LHCN-M2 (cell line): ENCODE results near the gene ZDHHC14. TPM values are rescaled to one million over a fixed set of nuclear protein-coding genes. Genes with fewer than 3 reads are reported as not detected.
A peak's percentile ranks its signal among the peaks of the same experiment; 100 is the strongest.

Experiments
- DNase-seq: peaks from one replicate; pipeline ENCODE4 v3.0.0-alpha.2; 2012; ENCODE audit warnings: low read depth
- total RNA-seq: library from RNA; depleted of rRNA; stranded (reverse); fragments of >200 nt; gene quantifications from 2 replicates; pipeline ENCODE4 v1.2.3, GENCODE V29; 2014

ZDHHC14 gene
- total RNA-seq, 1 experiment from 2014 or later = 2.2 TPM

GRCh38 chr6:157642736-157643135 lies 261.7 kb downstream of the ZDHHC14 start:
- no peak for DNase-seq

- peak; percentile 41 for DNase-seq
These were observed 263.2 kb downstream of the ZDHHC14 start for GRCh38 chr6:157644043-157644810.

- DNase-seq = no peak
These were observed 264.3 kb downstream of the ZDHHC14 start for GRCh38 chr6:157645201-157645795.

- no peak for DNase-seq
These were observed 265.0 kb downstream of the ZDHHC14 start for GRCh38 chr6:157646012-157646411.

GRCh38 chr6:157647261-157647915 lies 266.4 kb downstream of the ZDHHC14 start:
- DNase-seq = no peak

- peak; percentile 24 for DNase-seq
These were observed 267.6 kb downstream of the ZDHHC14 start for GRCh38 chr6:157648561-157648960.

- no peak for DNase-seq
These were observed 268.6 kb downstream of the ZDHHC14 start for GRCh38 chr6:157649311-157650260.

- DNase-seq = no peak
These were observed 269.3 kb downstream of the ZDHHC14 start for GRCh38 chr6:157650261-157650640.

GRCh38 chr6:157650801-157651200 lies 269.8 kb downstream of the ZDHHC14 start:
- no peak for DNase-seq

- DNase-seq = no peak
These were observed 270.9 kb downstream of the ZDHHC14 start for GRCh38 chr6:157651731-157652490.

GRCh38 chr6:157652601-157653363 lies 271.8 kb downstream of the ZDHHC14 start:
- DNase-seq = no peak

GRCh38 chr6:157653521-157653920 lies 272.5 kb downstream of the ZDHHC14 start:
- DNase-seq = no peak

- no peak for DNase-seq
These were observed 274.1 kb downstream of the ZDHHC14 start for GRCh38 chr6:157655139-157655538.

- peak; percentile 80 for DNase-seq
These were observed 275.5 kb downstream of the ZDHHC14 start for GRCh38 chr6:157656437-157656997.

- no peak for DNase-seq
These were observed 276.8 kb downstream of the ZDHHC14 start for GRCh38 chr6:157657754-157658153.

- no peak for DNase-seq
These were observed 277.3 kb downstream of the ZDHHC14 start for GRCh38 chr6:157658301-157658700.

GRCh38 chr6:157659536-157660271 lies 278.7 kb downstream of the ZDHHC14 start:
- DNase-seq = no peak

GRCh38 chr6:157660414-157660813 lies 279.4 kb downstream of the ZDHHC14 start:
- DNase-seq = no peak

- DNase-seq = no peak
These were observed 280.7 kb downstream of the ZDHHC14 start for GRCh38 chr6:157661652-157662051.
